OCI-M2 (cell line): ENCODE measurements around the gene IL17RE.
"Not testable (repeated sequence)": the region's sequence is repeated elsewhere in the genome, so short reads cannot be mapped to it uniquely, and the experiment has no call there.

Experiments used
- DNase-seq: peaks from one replicate; lab custom pipeline; 2025; ENCODE audit not compliant: unreplicated experiment; lab: John Stamatoyannopoulos, UW

The IL17RE gene

GRCh38 chr3:9902372-9903237 lies at the start of gene IL17RE:
TSS of gene IL17RE (plus strand) at chr3:9902848. CDS start at chr3:9902933, 85 bp downstream.
- no peak for DNase-seq

GRCh38 chr3:9854291-9854940 lies 48.2 kb upstream of the IL17RE start:
- not testable (repeated sequence) for DNase-seq

GRCh38 chr3:9855594-9855993 lies 47.1 kb upstream of the IL17RE start:
- no peak for DNase-seq

GRCh38 chr3:9859530-9860025 lies 43.1 kb upstream of the IL17RE start:
- no peak for DNase-seq

GRCh38 chr3:9861201-9861600 lies 41.4 kb upstream of the IL17RE start:
- DNase-seq, result no peak

DNA sequence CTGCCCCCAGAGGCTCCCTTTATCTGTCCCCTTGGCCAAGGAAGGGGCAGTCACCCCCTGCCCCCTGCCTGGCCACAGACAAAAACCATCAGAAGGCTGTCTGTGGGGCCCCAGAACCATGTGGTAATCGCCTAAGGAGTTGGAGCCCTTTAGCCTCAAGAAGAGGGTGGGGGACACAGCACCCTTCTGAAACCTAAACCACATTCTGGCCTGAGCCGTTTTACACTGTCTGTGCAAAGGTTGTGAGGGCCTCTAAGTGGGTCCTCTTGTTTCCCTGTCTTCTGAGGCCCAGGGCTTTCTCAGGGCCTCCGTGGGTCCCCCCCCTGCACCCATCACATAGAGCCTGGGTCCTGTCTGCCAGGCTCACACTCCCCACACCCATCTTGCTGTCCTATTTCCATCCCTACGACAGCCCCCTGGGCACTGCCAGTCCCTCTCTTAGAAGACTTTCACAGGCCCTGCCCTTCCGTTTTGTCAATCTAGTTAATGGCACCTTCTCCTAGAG lies 41.0 kb upstream of the IL17RE start:
- DNase-seq, result no peak

DNA sequence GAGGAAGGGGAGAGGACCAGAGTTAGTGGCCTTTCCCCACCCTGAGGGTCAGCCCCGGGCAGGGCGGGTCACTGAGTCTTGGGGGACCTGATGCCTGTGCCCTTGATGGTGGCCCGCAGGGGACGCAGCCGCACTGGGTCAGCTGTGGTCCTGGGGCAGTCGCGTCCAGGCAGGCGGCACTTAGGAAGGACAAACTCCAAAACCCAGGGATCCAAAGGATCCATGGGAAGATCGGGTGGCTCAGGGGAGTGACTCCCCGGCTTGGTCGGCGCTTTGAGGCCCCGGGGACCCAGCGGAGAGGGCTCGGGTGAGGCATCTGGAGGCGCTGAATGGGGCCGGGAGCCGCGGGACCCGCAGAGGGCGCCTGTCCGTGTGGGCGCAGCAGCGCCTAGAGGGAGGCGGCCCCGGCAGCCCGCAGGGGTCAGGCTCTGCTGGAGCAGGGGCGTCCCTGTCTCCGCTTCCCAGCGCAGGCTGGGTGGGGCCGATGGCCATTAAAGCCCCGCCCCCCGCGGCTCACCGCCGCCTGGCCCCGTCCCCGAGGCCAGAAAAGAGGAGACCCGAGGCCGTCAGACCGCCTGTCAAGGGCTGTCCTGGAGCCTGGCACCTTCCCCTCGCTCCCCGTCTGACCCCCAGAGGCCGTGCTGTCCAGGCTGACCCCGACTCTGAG lies 40.1 kb upstream of the IL17RE start:
- no peak for DNase-seq

GRCh38 chr3:9863058-9863772 lies 39.4 kb upstream of the IL17RE start:
- DNase-seq, result no peak

DNA sequence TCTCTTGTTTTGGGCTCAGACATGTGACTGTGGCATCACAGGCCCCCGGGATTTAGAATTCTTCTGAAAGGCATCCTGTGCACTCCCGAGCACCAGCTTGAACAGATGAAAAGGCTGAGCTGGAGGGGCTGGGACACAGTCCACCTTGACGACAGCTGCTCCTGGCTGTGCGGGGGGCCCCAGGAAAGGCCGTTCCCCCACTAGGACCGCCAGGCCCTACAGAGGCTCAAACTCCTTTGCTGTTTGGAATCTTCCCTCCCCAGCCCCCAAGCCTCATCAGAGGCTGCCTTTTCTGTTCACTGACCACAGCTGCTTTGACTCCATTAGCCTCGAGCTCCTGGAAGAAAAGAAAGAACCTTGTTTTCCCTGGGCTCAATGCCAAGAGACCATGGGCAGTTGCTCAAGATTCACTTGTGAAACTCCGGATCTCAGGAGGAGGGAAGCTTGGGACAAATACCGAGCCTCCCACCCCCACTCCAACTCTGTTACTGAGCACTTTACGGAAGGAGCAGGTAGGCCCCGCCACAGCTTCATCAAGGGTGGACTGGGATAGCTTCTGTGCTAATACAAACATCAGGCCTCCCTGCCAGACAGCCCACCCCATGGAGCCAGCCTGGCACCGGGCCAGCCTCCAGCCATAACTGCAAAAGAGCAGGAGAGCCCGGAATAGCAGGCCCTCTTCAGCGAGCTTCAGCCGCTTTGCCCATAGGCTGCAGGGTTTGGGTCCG lies 38.3 kb upstream of the IL17RE start:
- DNase-seq, result no peak

DNA sequence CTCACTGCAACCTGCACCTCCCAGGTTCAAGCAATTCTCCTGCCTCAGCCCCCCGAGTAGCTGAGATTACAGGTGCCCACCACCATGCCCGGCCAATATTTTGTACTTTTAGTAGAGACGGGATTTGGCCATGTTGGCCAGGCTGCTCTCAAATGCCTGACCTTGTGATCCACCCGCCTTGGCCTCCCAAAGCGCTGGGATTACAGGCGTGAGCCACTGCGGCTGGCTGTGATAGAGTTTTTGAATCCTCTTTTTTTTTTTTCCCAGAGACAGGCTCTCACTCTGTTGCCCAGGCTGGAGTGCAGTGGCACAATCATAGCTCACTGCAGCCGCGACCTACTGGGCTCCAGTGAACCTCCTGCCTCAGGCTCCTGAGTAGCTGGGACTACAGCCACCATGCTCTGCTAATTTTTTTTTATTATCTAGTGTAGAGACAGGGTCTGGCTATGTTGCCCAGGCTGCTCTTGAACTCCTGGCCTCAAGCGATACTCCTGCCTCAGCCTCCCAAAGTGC lies 37.5 kb upstream of the IL17RE start:
- DNase-seq, result not testable (repeated sequence)

- DNase-seq, result no peak
Observed at GRCh38 chr3:9866639-9867038, 36.0 kb upstream of the IL17RE start.

DNA sequence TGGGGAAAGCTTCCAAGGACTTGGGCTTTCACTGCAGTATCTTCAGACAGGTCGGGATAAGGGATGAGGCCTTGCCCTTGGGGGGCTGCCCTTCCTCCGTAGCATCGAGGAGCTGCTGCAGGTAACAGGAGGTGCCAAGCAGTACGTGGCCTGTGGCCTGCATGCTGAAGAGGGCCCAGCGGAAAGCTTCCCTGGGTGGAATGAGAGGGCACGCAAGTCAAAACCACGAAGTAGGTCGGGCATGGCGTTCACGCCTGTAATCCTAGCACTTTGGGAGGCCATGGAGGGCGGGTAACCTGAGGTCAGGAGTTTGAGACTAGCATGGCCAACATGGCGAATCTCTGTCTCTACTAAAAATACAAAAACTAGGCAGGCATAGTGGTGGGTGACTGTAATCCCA lies 35.5 kb upstream of the IL17RE start:
- no peak for DNase-seq

DNA sequence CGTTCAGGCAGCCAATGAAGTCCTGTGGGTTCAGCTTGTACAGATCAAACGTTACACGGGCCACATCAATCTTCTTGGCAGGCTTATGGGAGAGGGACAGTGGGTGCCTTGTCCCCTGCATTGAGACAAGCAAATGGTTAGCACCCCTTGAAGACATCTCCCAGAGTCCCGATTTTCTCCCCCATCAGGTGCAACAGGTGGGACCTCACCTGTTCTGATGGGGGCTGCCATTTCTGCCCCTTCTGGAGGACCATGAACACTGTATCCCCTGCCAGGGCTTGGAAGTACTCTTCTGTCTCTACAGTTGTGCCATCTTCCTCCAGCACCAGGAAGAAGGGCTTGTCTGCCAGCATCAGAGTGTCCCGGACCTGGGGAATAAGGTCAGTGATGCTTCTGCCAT lies 32.7 kb upstream of the IL17RE start:
- no peak for DNase-seq

GRCh38 chr3:9870978-9871377 lies 31.7 kb upstream of the IL17RE start:
- no peak for DNase-seq

- DNase-seq, result not testable (repeated sequence)
Observed at GRCh38 chr3:9872067-9872466, 30.6 kb upstream of the IL17RE start.

- no peak for DNase-seq
Observed at GRCh38 chr3:9875448-9875847, 27.2 kb upstream of the IL17RE start.

DNA sequence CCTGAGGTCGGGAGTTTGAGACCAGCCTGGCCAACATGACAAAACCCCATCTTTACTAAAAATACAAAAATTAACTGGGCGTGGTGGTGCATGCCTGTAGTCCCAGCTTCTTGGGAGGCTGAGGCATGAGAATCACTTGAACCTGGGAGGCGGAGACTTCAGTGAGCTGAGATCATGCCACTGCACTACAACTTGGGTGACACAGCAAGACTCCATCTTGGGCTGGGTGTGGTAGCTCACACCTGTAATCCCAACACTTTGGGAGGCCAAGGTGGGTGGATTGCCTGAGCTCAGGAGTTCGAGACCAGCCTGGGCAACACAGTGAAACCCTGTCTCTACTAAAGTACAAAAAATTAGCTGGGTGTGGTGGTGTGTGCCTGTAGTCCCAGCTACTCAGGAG lies 26.4 kb upstream of the IL17RE start:
- not testable (repeated sequence) for DNase-seq

DNA sequence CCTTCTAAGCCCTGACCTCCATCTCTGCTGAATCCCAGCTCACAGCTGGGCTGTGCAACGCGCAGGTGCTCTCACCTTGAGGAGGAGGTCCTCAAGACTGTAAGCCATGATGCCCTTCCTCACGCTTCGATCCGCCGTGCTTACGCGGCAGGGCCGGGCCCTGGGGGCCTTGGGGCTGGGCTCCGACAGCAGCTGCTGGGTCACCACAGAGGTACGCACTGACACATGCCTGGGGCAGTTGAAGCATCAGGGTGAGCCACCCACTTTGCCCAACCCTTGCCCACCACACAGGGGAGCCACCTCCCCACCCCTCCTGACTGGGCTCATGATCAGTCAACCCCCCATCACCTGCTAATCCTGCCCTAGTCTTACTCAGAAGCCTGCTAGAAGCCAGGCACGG lies 25.7 kb upstream of the IL17RE start:
- no peak for DNase-seq

GRCh38 chr3:9878700-9879099 lies 23.9 kb upstream of the IL17RE start:
- DNase-seq, result no peak
